ENCODE measurements around the gene DNAH8. TPM values are rescaled to one million over a fixed set of nuclear protein-coding genes. Genes with fewer than 3 reads are reported as not detected.

The DNAH8 gene
- total RNA-seq, 1 experiment from 2014 or later, result 0.05 TPM

DNA sequence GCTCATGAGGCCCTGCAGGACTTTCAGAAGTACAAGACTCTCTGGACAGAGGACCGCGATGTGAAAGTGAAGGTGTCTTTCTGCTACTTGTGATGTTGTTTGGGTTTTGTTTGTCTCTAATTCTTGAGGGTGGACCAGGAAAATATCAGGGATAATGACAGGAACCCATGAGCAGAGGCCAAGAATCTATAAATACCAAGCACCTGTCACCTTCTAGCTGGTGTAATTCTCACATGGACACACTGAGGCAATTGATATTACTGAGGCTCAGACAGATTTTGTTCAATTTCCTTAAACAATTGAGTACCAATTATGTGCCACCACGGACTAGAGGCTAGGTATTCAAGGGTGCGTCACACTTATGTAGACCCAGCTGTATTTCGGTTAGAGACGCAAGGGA is 107.9 kb downstream of the DNAH8 start:
- BruUV-seq (replicated peaks), result no TSS peak
- intact Hi-C loops (cut with micrococcal nuclease; ENCODE audit: unreplicated experiment), result no loop called here
- Mint-ChIP-seq H3K9me3 (ENCODE audit: low read depth, unreplicated experiment) (no peaks in the 10 kb centered on the region), H3K36me3 (ENCODE audit: insufficient read depth, unreplicated experiment) (no peaks in the 10 kb centered on the region), H3K27ac (ENCODE audit: unreplicated experiment) (no peak overlapping the region), H3K4me1 (ENCODE audit: low read depth, unreplicated experiment) (no peaks in the 10 kb centered on the region), H3K27me3 (ENCODE audit: unreplicated experiment) (peaks cover 3% of the 10 kb centered on the region), H3K4me3 (ENCODE audit: low read depth, unreplicated experiment) (no peak overlapping the region)
- no peak for DNase-seq
- CTCF ChIA-PET, result no interaction called here
- no peak for TF ChIP-seq CTCF (IDR thresholded peaks at IDR 0.05; ENCODE audit: unreplicated experiment)

GRCh38 chr6:38824243-38824894 is 109.3 kb downstream of the DNAH8 start:
- no TSS peak for BruUV-seq (replicated peaks)
- no peak for DNase-seq
- no peak for TF ChIP-seq CTCF (IDR thresholded peaks at IDR 0.05; ENCODE audit: unreplicated experiment)
- CTCF ChIA-PET, result no interaction called here
- Mint-ChIP-seq H3K27ac (ENCODE audit: unreplicated experiment) (no peak overlapping the region), H3K27me3 (ENCODE audit: unreplicated experiment) (no peaks in the 10 kb centered on the region), H3K4me1 (ENCODE audit: low read depth, unreplicated experiment) (no peaks in the 10 kb centered on the region), H3K4me3 (ENCODE audit: low read depth, unreplicated experiment) (no peak overlapping the region), H3K36me3 (ENCODE audit: insufficient read depth, unreplicated experiment) (no peaks in the 10 kb centered on the region), H3K9me3 (ENCODE audit: low read depth, unreplicated experiment) (no peaks in the 10 kb centered on the region)
- intact Hi-C loops (cut with micrococcal nuclease; ENCODE audit: unreplicated experiment), result no loop called here

- CTCF ChIA-PET, result no interaction called here
- no peaks in the 10 kb centered on the region for H3K9me3 Mint-ChIP-seq (ENCODE audit: low read depth, unreplicated experiment)
These were observed 111.9 kb downstream of the DNAH8 start for GRCh38 chr6:38827024-38827423.

GRCh38 chr6:38831865-38832264 is 116.8 kb downstream of the DNAH8 start:
- no TSS peak for BruUV-seq (replicated peaks)
- no peaks in the 10 kb centered on the region for H3K4me1 Mint-ChIP-seq (ENCODE audit: low read depth, unreplicated experiment)
- no peak overlapping the region for H3K27ac Mint-ChIP-seq (ENCODE audit: unreplicated experiment)
- no peaks in the 10 kb centered on the region for H3K36me3 Mint-ChIP-seq (ENCODE audit: insufficient read depth, unreplicated experiment)
- no peak overlapping the region for H3K4me3 Mint-ChIP-seq (ENCODE audit: low read depth, unreplicated experiment)
- H3K27me3 Mint-ChIP-seq (ENCODE audit: unreplicated experiment), result peaks cover 13% of the 10 kb centered on the region
- TF ChIP-seq CTCF (IDR thresholded peaks at IDR 0.05; ENCODE audit: unreplicated experiment), result no peak
- intact Hi-C loops (cut with micrococcal nuclease; ENCODE audit: unreplicated experiment), result no loop called here
- no peaks in the 10 kb centered on the region for H3K9me3 Mint-ChIP-seq (ENCODE audit: low read depth, unreplicated experiment)
- no peak for DNase-seq
- CTCF ChIA-PET, result interaction anchor here (0.7 kb wide), 1 partner anchor 1038 kb away, joined by 7 read pairs; no protein-coding TSS in a partner anchor

More at GRCh38 chr6:38827024-38827423, 111.9 kb downstream of the DNAH8 start:
- no peak for TF ChIP-seq CTCF (IDR thresholded peaks at IDR 0.05; ENCODE audit: unreplicated experiment)
- no peak overlapping the region for H3K27ac Mint-ChIP-seq (ENCODE audit: unreplicated experiment)
- no peaks in the 10 kb centered on the region for H3K4me1 Mint-ChIP-seq (ENCODE audit: low read depth, unreplicated experiment)
- no peaks in the 10 kb centered on the region for H3K27me3 Mint-ChIP-seq (ENCODE audit: unreplicated experiment)
- BruUV-seq (replicated peaks), result no TSS peak
- no peaks in the 10 kb centered on the region for H3K36me3 Mint-ChIP-seq (ENCODE audit: insufficient read depth, unreplicated experiment)
- DNase-seq, result no peak
- H3K4me3 Mint-ChIP-seq (ENCODE audit: low read depth, unreplicated experiment), result no peak overlapping the region
- intact Hi-C loops (cut with micrococcal nuclease; ENCODE audit: unreplicated experiment), result no loop called here
